Activated CD8-positive, alpha-beta memory T cell treated with anti-CD3 and anti-CD28 coated beads, Interleukin-2, amount 50 U/mL, for 1 hour (primary cell): Measurements from ENCODE around the gene GALNT18.

ENCODE experiments used
- DNase-seq: peaks from one replicate; pipeline ENCODE4 v3.0.0-alpha.2; 2020; ENCODE audit errors: extremely low read depth

The GALNT18 gene

GRCh38 chr11:11268119-11268518 lies 353.7 kb downstream of the GALNT18 start:
- no peak for DNase-seq

GRCh38 chr11:11267312-11267711 lies 354.5 kb downstream of the GALNT18 start:
- no peak for DNase-seq

- no peak for DNase-seq
These were observed 355.7 kb downstream of the GALNT18 start for GRCh38 chr11:11265994-11266606.

GRCh38 chr11:11265320-11265719 lies 356.5 kb downstream of the GALNT18 start:
- no peak for DNase-seq

GRCh38 chr11:11263238-11264005 lies 358.4 kb downstream of the GALNT18 start:
- DNase-seq: no peak

- DNase-seq: no peak
These were observed 359.5 kb downstream of the GALNT18 start for GRCh38 chr11:11262171-11262920.

GRCh38 chr11:11261629-11262028 lies 360.2 kb downstream of the GALNT18 start:
- no peak for DNase-seq

- DNase-seq: no peak
These were observed 360.9 kb downstream of the GALNT18 start for GRCh38 chr11:11260903-11261302.

- no peak for DNase-seq
These were observed 367.8 kb downstream of the GALNT18 start for GRCh38 chr11:11253995-11254394.

- no peak for DNase-seq
These were observed 368.3 kb downstream of the GALNT18 start for GRCh38 chr11:11253497-11253896.

- no peak for DNase-seq
These were observed 369.4 kb downstream of the GALNT18 start for GRCh38 chr11:11252403-11252802.

GRCh38 chr11:11251394-11251970 lies 370.3 kb downstream of the GALNT18 start:
- DNase-seq: no peak

- no peak for DNase-seq
These were observed 371.3 kb downstream of the GALNT18 start for GRCh38 chr11:11250470-11250869.

- DNase-seq: no peak
These were observed 374.2 kb downstream of the GALNT18 start for GRCh38 chr11:11247576-11247975.

GRCh38 chr11:11247086-11247485 lies 374.7 kb downstream of the GALNT18 start:
- no peak for DNase-seq

GRCh38 chr11:11246166-11246565 lies 375.6 kb downstream of the GALNT18 start:
- no peak for DNase-seq

GRCh38 chr11:11245453-11245852 lies 376.4 kb downstream of the GALNT18 start:
- DNase-seq: no peak

- DNase-seq: no peak
These were observed 377.2 kb downstream of the GALNT18 start for GRCh38 chr11:11244470-11245080.

- DNase-seq: no peak
These were observed 378.0 kb downstream of the GALNT18 start for GRCh38 chr11:11243590-11244469.

- no peak for DNase-seq
These were observed 378.6 kb downstream of the GALNT18 start for GRCh38 chr11:11243209-11243589.

GRCh38 chr11:11241284-11241683 lies 380.5 kb downstream of the GALNT18 start:
- DNase-seq: no peak
